IPS-11a (cell line): ENCODE measurements around the gene GREB1.

Source experiments
- H3K4me3 ChIP-seq: one replicate; pipeline ENCODE4 v1.5.1; 2013; ENCODE audit warnings: low read depth, low read length, control low read depth

Gene GREB1

DNA sequence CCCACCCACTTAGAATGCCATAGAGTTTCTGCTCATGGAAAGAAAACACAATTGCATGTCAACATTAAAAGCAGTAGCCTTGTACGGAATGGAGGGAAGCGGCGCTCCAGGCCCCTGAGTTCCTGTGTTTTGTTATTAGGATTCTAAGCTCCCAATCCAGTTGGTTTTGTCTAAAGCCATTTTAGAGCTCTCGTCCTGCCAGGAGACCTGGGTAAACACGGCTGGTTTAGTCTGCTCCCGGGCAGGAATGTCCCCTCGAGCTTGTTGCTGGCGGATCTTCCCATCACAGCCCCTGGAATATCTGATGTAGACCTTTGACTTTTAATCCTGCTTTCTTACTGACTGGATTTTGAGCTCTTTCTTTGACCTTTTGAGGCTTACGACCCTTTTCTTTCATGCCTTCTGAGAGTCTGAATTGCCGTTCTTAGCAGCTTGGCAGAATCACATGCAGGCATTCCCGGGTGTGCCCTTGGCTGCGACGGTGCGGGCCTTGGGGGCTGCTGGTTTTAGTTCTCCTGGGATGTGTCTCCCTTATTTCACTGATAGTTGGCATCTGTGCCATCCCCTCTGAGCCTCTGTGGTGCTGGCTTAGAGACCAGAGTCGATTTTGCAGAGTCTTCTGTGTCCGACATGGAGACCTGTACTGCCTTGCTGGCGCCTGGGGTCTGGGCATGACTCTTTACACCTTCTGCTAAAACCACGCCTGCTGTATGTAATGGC lies 25.4 kb downstream of the GREB1 start:
- no peak overlapping the region for H3K4me3 ChIP-seq

- H3K4me3 ChIP-seq, result no peak overlapping the region
Measured at GRCh38 chr2:11559786-11560155, 25.9 kb downstream of the GREB1 start.

- H3K4me3 ChIP-seq, result no peak overlapping the region
Measured at GRCh38 chr2:11560806-11561205, 27.0 kb downstream of the GREB1 start.

GRCh38 chr2:11562011-11562410 lies 28.2 kb downstream of the GREB1 start:
- no peak overlapping the region for H3K4me3 ChIP-seq

DNA sequence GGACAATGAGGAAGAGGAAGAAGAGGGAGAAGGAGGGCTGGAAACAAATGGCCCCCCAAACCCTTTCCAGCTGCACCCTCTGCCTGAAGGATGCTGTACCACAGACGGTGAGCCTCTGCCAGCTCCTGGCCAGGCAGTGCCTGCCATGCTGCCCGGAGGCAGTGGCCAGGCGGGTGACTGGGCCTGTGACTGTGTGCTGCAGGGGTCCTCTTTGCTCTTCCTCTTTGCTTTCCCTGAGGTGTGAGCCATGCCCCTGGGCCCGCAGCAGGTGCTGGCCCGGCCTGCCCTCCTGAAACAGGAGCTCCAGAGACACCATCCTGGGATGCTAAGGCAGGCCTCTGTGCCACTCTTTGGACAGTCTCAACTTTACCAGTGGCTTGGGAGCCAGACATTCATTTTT lies 28.6 kb downstream of the GREB1 start:
- no peak overlapping the region for H3K4me3 ChIP-seq

- no peak overlapping the region for H3K4me3 ChIP-seq
Measured at GRCh38 chr2:11563784-11564666, 30.2 kb downstream of the GREB1 start.

- no peak overlapping the region for H3K4me3 ChIP-seq
Measured at GRCh38 chr2:11564816-11565567, 31.1 kb downstream of the GREB1 start.

- H3K4me3 ChIP-seq, result no peak overlapping the region
Measured at GRCh38 chr2:11566383-11566782, 32.5 kb downstream of the GREB1 start.

- H3K4me3 ChIP-seq, result no peak overlapping the region
Measured at GRCh38 chr2:11567631-11568031, 33.8 kb downstream of the GREB1 start.

GRCh38 chr2:11568436-11568835 lies 34.6 kb downstream of the GREB1 start:
- no peak overlapping the region for H3K4me3 ChIP-seq

- H3K4me3 ChIP-seq, result no peak overlapping the region
Measured at GRCh38 chr2:11569636-11570035, 35.8 kb downstream of the GREB1 start.

DNA sequence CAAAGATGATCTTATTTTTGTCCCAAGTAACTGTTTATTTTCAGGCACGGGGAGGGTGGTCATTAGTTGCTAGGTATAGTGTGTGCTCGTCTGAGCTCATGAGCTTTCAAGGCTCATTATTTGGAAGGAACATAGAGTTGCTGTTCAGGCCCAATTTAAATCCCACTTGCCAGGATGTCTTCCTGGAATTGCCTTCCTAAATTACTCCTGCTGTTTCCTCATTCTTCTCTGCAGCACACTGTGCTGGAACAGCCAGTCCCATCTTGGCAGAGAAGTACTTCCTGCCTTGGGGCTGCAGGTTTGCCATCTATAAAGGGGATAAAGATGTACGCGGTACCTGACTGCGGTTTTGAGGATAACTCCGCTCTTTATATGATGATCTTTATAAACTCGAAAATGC lies 37.3 kb downstream of the GREB1 start:
- H3K4me3 ChIP-seq, result no peak overlapping the region

DNA sequence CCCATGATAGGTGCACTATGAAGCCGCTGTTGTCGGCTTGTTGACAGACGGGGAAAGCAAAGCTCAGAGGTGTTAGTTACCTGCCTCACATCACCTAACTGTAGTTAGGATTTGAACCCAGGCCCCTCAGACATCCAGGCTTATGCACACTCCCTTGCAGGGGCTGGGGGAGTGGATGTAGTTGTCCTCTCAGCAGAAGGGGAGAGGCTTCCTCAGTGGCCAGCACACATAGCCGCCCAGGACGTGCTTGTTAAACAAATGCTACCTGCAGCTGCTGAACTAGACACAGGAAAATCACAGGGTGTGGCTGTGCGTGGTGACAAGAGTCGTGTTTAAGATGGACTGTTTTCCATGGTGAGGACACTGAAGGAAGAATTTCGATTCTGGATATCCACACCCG lies 39.2 kb downstream of the GREB1 start:
- no peak overlapping the region for H3K4me3 ChIP-seq

DNA sequence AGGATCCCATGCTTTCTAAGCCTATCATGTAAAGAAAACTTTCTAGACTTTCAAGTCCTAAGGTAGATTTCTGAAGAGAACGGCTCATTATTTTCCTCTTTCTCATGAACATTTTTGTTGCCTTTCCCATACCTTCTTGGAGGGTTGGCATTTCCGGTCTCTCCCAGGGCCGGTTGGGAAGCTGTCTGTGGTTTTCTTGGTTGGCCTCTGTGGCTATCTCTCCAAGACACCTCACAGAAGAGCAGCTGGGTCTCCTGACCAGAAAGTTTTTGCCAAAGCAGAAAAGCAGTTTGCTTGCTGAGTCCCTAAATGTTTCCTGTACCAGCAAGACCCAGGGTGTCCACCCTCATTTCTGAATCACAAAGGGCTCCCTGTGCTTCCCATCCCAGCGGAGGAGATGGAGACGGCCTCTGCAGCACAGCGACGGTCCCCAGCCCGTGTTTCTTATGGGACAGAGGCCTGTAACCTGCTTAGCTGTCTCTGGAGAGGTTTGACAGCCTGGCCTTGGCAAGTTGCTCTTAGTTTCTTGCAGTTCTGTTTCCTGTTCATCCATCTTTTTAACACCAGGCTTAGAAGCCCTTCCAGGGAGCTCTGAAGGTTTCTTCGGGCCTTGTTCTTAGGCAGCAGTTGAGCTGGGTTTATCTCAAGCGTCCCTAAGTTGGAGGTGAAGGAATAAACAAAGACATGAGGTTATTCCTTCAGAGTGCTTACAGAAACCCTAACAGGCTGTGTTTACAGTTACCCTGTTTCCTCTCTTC lies 39.8 kb downstream of the GREB1 start:
- H3K4me3 ChIP-seq, result no peak overlapping the region

DNA sequence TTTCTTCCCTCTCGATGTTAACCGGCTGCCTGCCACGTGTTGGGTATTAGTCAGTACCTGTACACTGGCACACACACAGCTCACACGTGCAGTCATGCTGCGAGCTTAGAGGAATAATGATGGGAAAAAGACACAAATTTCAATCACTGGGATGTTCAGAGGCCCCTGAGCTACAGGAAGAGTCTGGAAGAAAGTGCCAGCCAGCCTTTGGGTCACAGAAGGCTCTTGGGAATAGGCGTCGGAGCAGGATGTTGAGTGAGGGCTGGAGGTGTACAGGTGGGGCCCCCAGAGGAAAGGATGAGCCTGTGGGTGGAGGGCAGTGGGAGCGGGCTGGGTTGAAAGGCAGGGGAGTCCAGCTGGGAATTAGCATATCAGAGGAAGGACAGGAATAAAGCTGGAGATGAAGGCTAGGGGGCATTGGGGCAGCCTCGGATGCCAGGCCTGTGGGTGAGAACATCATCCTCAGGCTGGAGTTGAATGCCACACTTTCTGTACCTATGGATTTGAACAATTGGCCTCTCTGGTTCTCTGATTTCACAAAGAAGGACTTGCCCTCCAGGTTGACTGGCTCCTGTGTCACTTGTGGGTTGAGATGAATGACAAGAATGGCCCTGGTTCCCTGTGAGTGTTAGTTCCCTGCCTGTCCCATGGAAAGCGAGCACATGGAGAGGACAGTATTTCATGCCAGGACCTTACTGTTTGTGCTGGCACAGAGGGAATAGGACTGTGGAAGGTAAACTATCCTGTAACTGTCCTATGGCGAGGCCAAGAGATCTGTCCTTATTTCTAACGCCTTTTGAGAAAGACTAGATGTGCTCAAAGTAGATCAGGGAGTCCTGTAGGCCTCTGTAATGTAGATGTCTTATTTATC lies 40.6 kb downstream of the GREB1 start:
- no peak overlapping the region for H3K4me3 ChIP-seq

DNA sequence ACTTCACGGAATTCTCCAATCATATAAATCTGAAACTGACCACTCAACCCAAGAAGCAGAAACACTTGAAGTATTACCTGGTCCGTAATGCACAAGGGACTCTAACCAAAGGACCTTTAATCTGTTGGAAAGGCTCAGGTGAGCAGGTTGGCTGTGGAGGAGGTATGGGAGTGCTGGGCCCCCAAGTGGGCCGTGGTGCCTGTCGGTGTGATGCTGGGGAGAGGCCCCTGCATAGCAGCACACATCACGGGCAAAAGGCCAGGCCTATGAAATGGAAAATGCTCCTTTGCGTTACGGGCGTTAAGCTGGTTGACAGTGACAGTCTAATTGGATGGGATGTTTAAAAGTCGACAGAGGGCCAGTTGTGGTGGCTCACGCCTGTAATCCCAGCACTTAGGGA lies 42.6 kb downstream of the GREB1 start:
- no peak overlapping the region for H3K4me3 ChIP-seq

GRCh38 chr2:11577101-11577883 lies 43.4 kb downstream of the GREB1 start:
- H3K4me3 ChIP-seq, result no peak overlapping the region

DNA sequence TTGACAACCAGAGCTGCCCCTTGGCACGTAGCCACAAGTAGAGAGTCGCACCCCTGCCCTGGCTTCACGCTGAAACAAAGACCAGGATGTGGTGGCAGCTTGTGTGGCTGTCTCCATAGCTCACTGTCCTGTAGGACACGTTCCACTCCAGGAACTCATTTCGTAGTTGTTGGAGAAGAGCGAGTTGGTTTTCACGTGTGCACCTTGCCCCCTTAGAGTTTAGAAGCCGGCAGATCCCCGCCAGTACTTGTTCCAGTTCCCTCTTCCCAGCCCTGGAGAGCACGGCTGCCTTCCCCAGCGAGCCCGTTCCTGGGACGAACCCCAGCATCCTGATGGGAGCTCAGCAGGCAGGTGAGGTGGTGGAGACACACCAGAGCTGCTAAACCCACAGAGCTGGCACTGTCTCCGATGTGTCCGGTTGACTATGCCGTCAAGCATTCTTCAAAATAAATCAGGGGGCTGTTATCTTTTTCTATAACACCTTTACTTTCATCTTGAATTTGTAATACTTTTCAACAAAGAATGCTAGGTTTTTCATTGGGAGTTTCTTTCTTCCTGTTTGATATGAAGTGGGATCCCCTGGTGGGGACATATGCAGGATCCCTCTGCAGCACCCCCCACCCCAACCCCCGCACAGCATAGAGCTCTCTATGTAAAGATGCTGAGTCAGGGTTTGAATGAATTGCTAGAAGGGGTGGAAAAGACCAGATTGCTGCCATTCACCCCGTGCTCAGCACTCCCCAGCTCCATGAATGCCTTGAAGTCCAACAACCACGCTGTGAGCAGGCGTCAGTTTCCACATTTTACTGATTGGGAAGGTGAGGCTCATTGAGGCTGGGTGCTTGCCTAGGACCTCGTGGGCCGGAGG lies 44.5 kb downstream of the GREB1 start:
- no peak overlapping the region for H3K4me3 ChIP-seq
